Duodenal mucosa (tissue), 2 donors: ENCODE data around the gene ZNF710.

Experiments used
- H3K27ac ChIP-seq: one replicate; pipeline ENCODE4 v1.7.0; 2013; ENCODE audit warnings: low read depth, low read length
- H3K27me3 ChIP-seq, 2 donors: one replicate each; pipeline ENCODE4 v1.7.0; 2013; ENCODE audit warnings: low read length in 2 of 2, control low read depth in 1 of 2; ENCODE audit not compliant: insufficient read depth in 2 of 2, control insufficient read depth in 1 of 2
- H3K36me3 ChIP-seq, 2 donors: one replicate each; pipeline ENCODE4 v1.7.0; 2013; ENCODE audit warnings: low read length in 2 of 2, control low read depth in 1 of 2; ENCODE audit not compliant: insufficient read depth in 2 of 2, control insufficient read depth in 1 of 2
- H3K4me1 ChIP-seq, 2 donors: one replicate each; pipeline ENCODE4 v1.7.0; 2013; ENCODE audit warnings: low read length in 2 of 2, control low read depth in 1 of 2; ENCODE audit not compliant: insufficient read depth in 2 of 2, control insufficient read depth in 1 of 2
- H3K4me3 ChIP-seq, 2 donors: one replicate each; pipeline ENCODE4 v1.7.0; 2013; ENCODE audit warnings: low read length in 2 of 2, low read depth in 1 of 2
- H3K9ac ChIP-seq, 2 donors: one replicate each; pipeline ENCODE4 v1.7.0; 2013; ENCODE audit warnings: low read length in 2 of 2, low read depth in 1 of 2
- H3K9me3 ChIP-seq, 2 donors: one replicate each; pipeline ENCODE4 v1.7.0; 2013; ENCODE audit warnings: low read length in 2 of 2, control low read depth in 1 of 2; ENCODE audit not compliant: control insufficient read depth in 1 of 2

Gene ZNF710

DNA sequence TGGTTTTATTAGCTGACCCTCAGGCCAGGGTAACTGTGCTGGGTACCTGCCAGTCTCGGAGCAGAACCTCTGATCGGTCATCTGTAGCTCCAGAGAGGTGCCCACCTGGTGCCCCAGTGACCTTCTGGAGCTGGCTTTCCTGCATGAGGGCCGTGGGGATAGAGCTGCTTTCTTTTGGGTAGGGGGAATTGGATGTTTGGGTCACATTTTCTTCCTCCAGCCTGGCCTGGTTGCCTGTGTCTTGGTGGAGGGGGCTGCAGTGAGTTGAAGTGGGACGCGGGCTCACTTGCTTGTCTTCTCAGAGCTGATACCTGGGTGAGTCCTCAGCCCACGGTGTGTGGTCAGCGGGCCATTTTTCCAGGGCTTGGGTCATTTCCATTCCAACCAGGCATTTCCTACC, 2.6 kb downstream of the ZNF710 start:
- H3K9ac ChIP-seq: peak overlapping the region; percentile 25 to 81
- no peaks in the 10 kb centered on the region for H3K9me3 ChIP-seq
- peak overlapping the region; percentile 74 to 83 for H3K4me3 ChIP-seq
- no peak overlapping the region for H3K27ac ChIP-seq
- H3K27me3 ChIP-seq: no peaks in the 10 kb centered on the region
- H3K4me1 ChIP-seq: peaks cover 51 to 53% of the 10 kb centered on the region in 2 donors
- H3K36me3 ChIP-seq: no peaks in the 10 kb centered on the region

GRCh38 chr15:90004252-90004651, 3.1 kb downstream of the ZNF710 start:
- H3K27ac ChIP-seq: peak overlapping the region; percentile 47
- no peaks in the 10 kb centered on the region for H3K9me3 ChIP-seq
- H3K36me3 ChIP-seq: peaks cover 0 to 4% of the 10 kb centered on the region in 2 donors
- peak overlapping the region; percentile 74 to 83 for H3K4me3 ChIP-seq
- peak overlapping the region; percentile 52 to 81 for H3K9ac ChIP-seq
- no peaks in the 10 kb centered on the region for H3K27me3 ChIP-seq
- peaks cover 47 to 50% of the 10 kb centered on the region in 2 donors for H3K4me1 ChIP-seq

GRCh38 chr15:90004671-90005070, 3.5 kb downstream of the ZNF710 start:
- H3K36me3 ChIP-seq: peaks cover 0 to 4% of the 10 kb centered on the region in 2 donors
- H3K27ac ChIP-seq: peak overlapping the region; percentile 47
- H3K4me1 ChIP-seq: peaks cover 47 to 50% of the 10 kb centered on the region in 2 donors
- peak overlapping the region; percentile 52 to 81 for H3K9ac ChIP-seq
- no peaks in the 10 kb centered on the region for H3K9me3 ChIP-seq
- no peaks in the 10 kb centered on the region for H3K27me3 ChIP-seq
- H3K4me3 ChIP-seq: peak overlapping the region; percentile 19 to 46

DNA sequence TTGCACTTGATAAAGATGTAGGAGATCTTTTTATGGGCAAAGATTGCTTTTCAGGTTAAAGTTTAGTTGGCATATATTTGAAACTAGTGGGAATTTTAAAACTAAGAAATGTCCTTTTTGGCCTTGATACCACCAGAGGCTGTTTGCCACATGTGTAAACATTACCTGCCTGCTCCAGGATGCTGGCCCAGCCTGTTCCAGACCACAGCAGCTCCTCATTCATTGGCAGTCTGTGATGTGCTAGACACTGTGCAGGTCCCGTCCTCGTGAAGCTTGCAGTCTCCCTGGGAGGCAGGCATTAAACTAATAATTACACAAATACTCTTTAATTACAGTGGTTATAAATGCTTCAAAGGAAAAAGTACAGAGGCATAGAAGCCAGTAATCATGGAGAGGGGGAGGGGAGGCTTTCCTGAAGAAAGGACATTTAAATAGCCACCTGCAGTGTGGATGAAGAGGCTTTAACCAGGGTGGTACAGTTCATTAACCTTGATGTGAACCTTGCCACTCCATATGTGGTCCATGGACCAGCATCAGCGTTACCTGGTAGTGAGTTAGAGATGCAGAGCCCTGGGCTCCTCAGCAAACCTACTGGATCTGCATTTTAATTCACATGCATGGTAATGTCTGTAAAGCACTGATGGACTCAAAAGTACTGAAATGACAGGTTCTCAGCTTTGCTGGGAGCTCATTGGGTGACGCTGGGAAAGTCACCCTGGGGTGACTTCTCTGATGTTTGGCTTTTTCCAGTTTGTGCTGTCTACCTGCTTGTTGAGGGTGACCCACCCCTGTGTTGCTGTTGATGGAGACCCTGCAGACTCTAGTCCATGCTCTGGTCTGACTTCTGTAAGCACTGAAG, 5.3 kb downstream of the ZNF710 start:
- Histone ChIP-seq H3K27ac (no peak overlapping the region), H3K9ac (peak overlapping the region in 1 of 2 donors; percentile 22), H3K4me3 (peak overlapping the region in 1 of 2 donors; percentile 2), H3K27me3 (no peaks in the 10 kb centered on the region), H3K4me1 (peaks cover 46 to 52% of the 10 kb centered on the region in 2 donors), H3K36me3 (peaks cover 0 to 4% of the 10 kb centered on the region in 2 donors), H3K9me3 (peaks cover 2 to 3% of the 10 kb centered on the region in 2 donors)

GRCh38 chr15:90007076-90007460, 5.9 kb downstream of the ZNF710 start:
- Histone ChIP-seq H3K9ac (no peak overlapping the region), H3K9me3 (peaks cover 7 to 8% of the 10 kb centered on the region in 2 donors), H3K4me3 (no peak overlapping the region), H3K27me3 (no peaks in the 10 kb centered on the region), H3K27ac (no peak overlapping the region), H3K4me1 (peaks cover 46 to 52% of the 10 kb centered on the region in 2 donors), H3K36me3 (peaks cover 0 to 4% of the 10 kb centered on the region in 2 donors)

GRCh38 chr15:90008607-90009006, 7.5 kb downstream of the ZNF710 start:
- H3K27ac ChIP-seq: no peak overlapping the region
- H3K9me3 ChIP-seq: peaks cover 7 to 8% of the 10 kb centered on the region in 2 donors
- no peaks in the 10 kb centered on the region for H3K27me3 ChIP-seq
- H3K36me3 ChIP-seq: peaks cover 0 to 4% of the 10 kb centered on the region in 2 donors
- no peak overlapping the region for H3K9ac ChIP-seq
- H3K4me3 ChIP-seq: no peak overlapping the region
- H3K4me1 ChIP-seq: peaks cover 44 to 59% of the 10 kb centered on the region in 2 donors

GRCh38 chr15:90009301-90010022, 8.3 kb downstream of the ZNF710 start:
- Histone ChIP-seq H3K36me3 (peaks cover 0 to 4% of the 10 kb centered on the region in 2 donors), H3K9me3 (peaks cover 7 to 8% of the 10 kb centered on the region in 2 donors), H3K9ac (no peak overlapping the region), H3K27me3 (no peaks in the 10 kb centered on the region), H3K4me1 (peaks cover 35 to 55% of the 10 kb centered on the region in 2 donors), H3K4me3 (no peak overlapping the region), H3K27ac (no peak overlapping the region)

GRCh38 chr15:90011705-90012104, 10.6 kb downstream of the ZNF710 start:
- H3K4me1 ChIP-seq: peaks cover 30 to 40% of the 10 kb centered on the region in 2 donors
- H3K9ac ChIP-seq: no peak overlapping the region
- peaks cover 0 to 4% of the 10 kb centered on the region in 2 donors for H3K36me3 ChIP-seq
- H3K4me3 ChIP-seq: no peak overlapping the region
- no peaks in the 10 kb centered on the region for H3K27me3 ChIP-seq
- H3K27ac ChIP-seq: no peak overlapping the region
- peaks cover 7 to 8% of the 10 kb centered on the region in 2 donors for H3K9me3 ChIP-seq

- Histone ChIP-seq H3K4me1 (peaks cover 35 to 42% of the 10 kb centered on the region in 2 donors), H3K9me3 (peaks cover 7 to 8% of the 10 kb centered on the region in 2 donors), H3K4me3 (no peak overlapping the region), H3K36me3 (peaks cover 0 to 4% of the 10 kb centered on the region in 2 donors), H3K27ac (no peak overlapping the region), H3K9ac (no peak overlapping the region), H3K27me3 (no peaks in the 10 kb centered on the region)
These were observed 12.4 kb downstream of the ZNF710 start for GRCh38 chr15:90013503-90013937.

DNA sequence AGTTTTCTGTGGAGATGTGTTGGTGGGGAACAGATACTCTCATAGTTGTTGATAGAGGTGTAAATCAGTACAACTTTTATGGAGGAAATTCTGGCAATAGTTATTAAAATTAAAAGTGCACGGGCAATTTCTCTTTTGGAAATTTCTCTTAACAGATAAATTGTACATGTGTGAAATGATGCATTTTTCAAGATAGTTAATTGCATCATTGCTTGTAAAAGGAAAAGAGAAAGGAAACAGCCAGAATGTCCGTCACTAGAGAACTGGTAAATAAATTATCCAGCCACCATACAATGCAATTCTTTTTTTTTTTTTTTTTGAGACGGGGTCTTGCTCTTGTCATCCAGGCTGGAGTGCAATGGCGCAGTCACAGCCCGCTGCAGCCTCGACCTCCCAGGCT, 14.2 kb downstream of the ZNF710 start:
- Histone ChIP-seq H3K9me3 (peaks cover 7 to 8% of the 10 kb centered on the region in 2 donors), H3K27me3 (no peaks in the 10 kb centered on the region), H3K4me1 (peaks cover 36 to 46% of the 10 kb centered on the region in 2 donors), H3K27ac (no peak overlapping the region), H3K36me3 (no peaks in the 10 kb centered on the region), H3K4me3 (no peak overlapping the region), H3K9ac (no peak overlapping the region)
